ENCODE data around the gene SAP30. TPM values are rescaled to one million over a fixed set of nuclear protein-coding genes. Genes with fewer than 3 reads are reported as not detected.

SAP30 gene
- total and polyA plus RNA-seq, 2 of the 4 experiments (the other 2 are of a cell fraction) = 3.8 to 11.7 TPM

DNA sequence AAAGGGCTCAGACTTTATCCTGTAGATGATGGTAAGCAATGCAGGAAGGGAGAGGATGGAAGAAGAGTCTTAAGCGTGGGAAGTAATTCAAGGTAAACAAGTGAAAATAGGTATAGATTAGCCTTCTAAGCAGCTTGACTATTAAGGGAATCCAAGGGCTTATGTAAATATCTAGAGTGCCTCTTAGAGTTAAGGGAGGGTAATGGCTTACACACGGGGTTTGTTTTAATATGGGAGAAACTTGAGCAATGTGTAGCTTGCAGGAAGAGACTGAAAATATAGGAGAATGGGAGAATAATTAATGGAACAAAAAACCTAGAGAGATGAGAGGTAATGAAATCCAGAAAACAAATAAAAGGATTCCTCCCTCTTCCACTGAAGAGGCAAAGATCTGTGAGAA, 12.8 kb upstream of the SAP30 start:
- Histone ChIP-seq H3K23ac (ENCODE audit: low read depth, low read length) (no peak overlapping the region), H3K4me3 (ENCODE audit: insufficient read depth, low read depth, low read length) (no peak overlapping the region), H3K56ac (ENCODE audit: extremely low read depth, insufficient read depth, low read length) (no peak overlapping the region), H3K4me1 (ENCODE audit: control insufficient read depth, insufficient read depth, low read length) (no peaks in the 10 kb centered on the region), H2AK5ac (ENCODE audit: low read depth, low read length) (no peak overlapping the region), H2AK9ac (replicated peaks; ENCODE audit: low read depth, low read length, poor library complexity) (no peak overlapping the region), H2BK5ac (ENCODE audit: low read depth, low read length, poor library complexity, severe bottlenecking) (no peak overlapping the region), H4K5ac (ENCODE audit: low read depth, low read length) (no peak overlapping the region), H3K79me1 (ENCODE audit: low read depth in 1 of 2, low read length in 2 of 2) (no peaks in the 10 kb centered on the region), H3K9ac (ENCODE audit: low read depth, low read length) (no peak overlapping the region), H3K4me2 (ENCODE audit: low read depth, low read length) (no peak overlapping the region), H2BK15ac (ENCODE audit: low read depth, low read length) (no peak overlapping the region), H3K27ac (ENCODE audit: insufficient read depth, low read length) (no peak overlapping the region), H3K18ac (ENCODE audit: low read depth, low read length) (no peak overlapping the region), H3K27me3 (ENCODE audit: control insufficient read depth, insufficient read depth, low read length) (no peaks in the 10 kb centered on the region), H3K9me1 (ENCODE audit: insufficient read depth, low read length) (no peaks in the 10 kb centered on the region), H3K9me3 (ENCODE audit: control insufficient read depth, insufficient read depth, low read length) (no peaks in the 10 kb centered on the region; the same call in 1 of the 2 replicates), H4K8ac (ENCODE audit: low read depth in 2 of 2, low read length in 2 of 2) (no peak overlapping the region), H2BK120ac (ENCODE audit: low read depth, low read length) (no peak overlapping the region), H2BK20ac (ENCODE audit: low read depth, low read length) (no peak overlapping the region), H3K14ac (replicated peaks; ENCODE audit: low read depth, low read length) (no peak overlapping the region), H4K20me1 (ENCODE audit: insufficient read depth, low read length) (no peaks in the 10 kb centered on the region), H2AFZ (replicated peaks; ENCODE audit: low read length, poor library complexity) (no peak overlapping the region), H4K91ac (ENCODE audit: insufficient read depth, low read depth, low read length) (no peak overlapping the region), H3K36me3 (ENCODE audit: control insufficient read depth, insufficient read depth, low read length) (no peaks in the 10 kb centered on the region), H3K4ac (ENCODE audit: low read depth, low read length) (no peak overlapping the region)
- 100% methylated on average over 1 of the region's 2 CpGs; no CpG with 5 or more reads in 1 of the 2 experiments for WGBS, 2 experiments (ENCODE audit: extremely low coverage in 2 of 2, insufficient read length in 1 of 2)
- intact Hi-C loops (cut with micrococcal nuclease) = no loop called here
- ATAC-seq (ENCODE audit: low read depth) = no peak
- dilution Hi-C loops (cut with HindIII; ENCODE audit: low sequenced_read_pairs, unreplicated experiment) = no loop called here
- POLR2A ChIA-PET (ENCODE audit: unreplicated experiment) = no interaction called here
- CTCF ChIA-PET = interaction anchor here (1.0 kb wide), 1 partner anchor 10 kb away, joined by 3 read pairs; no protein-coding TSS in a partner anchor
- BruUV-seq (replicated peaks) = no TSS peak
- no peak for DNase-seq
- TF ChIP-seq, protein P1, sequence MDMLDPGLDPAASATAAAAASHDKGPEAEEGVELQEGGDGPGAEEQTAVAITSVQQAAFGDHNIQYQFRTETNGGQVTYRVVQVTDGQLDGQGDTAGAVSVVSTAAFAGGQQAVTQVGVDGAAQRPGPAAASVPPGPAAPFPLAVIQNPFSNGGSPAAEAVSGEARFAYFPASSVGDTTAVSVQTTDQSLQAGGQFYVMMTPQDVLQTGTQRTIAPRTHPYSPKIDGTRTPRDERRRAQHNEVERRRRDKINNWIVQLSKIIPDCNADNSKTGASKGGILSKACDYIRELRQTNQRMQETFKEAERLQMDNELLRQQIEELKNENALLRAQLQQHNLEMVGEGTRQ (IDR thresholded peaks at IDR 0.05; ENCODE audit: low read depth, low read length) = no peak
- TF ChIP-seq SMC3 (IDR thresholded peaks at IDR 0.05; ENCODE audit: low read depth, low read length) (no peak), FOS (IDR thresholded peaks at IDR 0.05; ENCODE audit: low read depth, low read length) (no peak), MXI1 (IDR thresholded peaks at IDR 0.05; ENCODE audit: borderline replicate concordance, low read depth, low read length) (no peak), NFE2L2 (IDR thresholded peaks at IDR 0.05; ENCODE audit: low read depth, low read length) (no peak), RCOR1 (IDR thresholded peaks at IDR 0.05; ENCODE audit: insufficient replicate concordance, low read length) (no peak), CEBPB (IDR thresholded peaks at IDR 0.05; ENCODE audit: low read depth, low read length) (no peak), BHLHE40 (IDR thresholded peaks at IDR 0.05; ENCODE audit: low read depth, low read length) (no peak), CHD1 (IDR thresholded peaks at IDR 0.05; ENCODE audit: low read depth, low read length) (no peak), MAFK (IDR thresholded peaks at IDR 0.05; ENCODE audit: low read depth, low read length) (no peak), RFX5 (IDR thresholded peaks at IDR 0.05; ENCODE audit: low read depth, low read length) (no peak), RAD21 (IDR thresholded peaks at IDR 0.05; ENCODE audit: low read length) (no peak), POLR2A (IDR thresholded peaks at IDR 0.05; ENCODE audit: low read depth, low read length) (no peak), MAZ (IDR thresholded peaks at IDR 0.05; ENCODE audit: borderline replicate concordance, low read depth, low read length) (no peak)
- TF ChIP-seq, protein P2, sequence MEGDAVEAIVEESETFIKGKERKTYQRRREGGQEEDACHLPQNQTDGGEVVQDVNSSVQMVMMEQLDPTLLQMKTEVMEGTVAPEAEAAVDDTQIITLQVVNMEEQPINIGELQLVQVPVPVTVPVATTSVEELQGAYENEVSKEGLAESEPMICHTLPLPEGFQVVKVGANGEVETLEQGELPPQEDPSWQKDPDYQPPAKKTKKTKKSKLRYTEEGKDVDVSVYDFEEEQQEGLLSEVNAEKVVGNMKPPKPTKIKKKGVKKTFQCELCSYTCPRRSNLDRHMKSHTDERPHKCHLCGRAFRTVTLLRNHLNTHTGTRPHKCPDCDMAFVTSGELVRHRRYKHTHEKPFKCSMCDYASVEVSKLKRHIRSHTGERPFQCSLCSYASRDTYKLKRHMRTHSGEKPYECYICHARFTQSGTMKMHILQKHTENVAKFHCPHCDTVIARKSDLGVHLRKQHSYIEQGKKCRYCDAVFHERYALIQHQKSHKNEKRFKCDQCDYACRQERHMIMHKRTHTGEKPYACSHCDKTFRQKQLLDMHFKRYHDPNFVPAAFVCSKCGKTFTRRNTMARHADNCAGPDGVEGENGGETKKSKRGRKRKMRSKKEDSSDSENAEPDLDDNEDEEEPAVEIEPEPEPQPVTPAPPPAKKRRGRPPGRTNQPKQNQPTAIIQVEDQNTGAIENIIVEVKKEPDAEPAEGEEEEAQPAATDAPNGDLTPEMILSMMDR (conservative IDR thresholded peaks at IDR 0.05; ENCODE audit: low read depth, low read length) = no peak
- TF ChIP-seq, protein P3, sequence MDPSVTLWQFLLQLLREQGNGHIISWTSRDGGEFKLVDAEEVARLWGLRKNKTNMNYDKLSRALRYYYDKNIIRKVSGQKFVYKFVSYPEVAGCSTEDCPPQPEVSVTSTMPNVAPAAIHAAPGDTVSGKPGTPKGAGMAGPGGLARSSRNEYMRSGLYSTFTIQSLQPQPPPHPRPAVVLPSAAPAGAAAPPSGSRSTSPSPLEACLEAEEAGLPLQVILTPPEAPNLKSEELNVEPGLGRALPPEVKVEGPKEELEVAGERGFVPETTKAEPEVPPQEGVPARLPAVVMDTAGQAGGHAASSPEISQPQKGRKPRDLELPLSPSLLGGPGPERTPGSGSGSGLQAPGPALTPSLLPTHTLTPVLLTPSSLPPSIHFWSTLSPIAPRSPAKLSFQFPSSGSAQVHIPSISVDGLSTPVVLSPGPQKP (IDR thresholded peaks at IDR 0.05; ENCODE audit: borderline replicate concordance, low read depth, low read length) = no peak
- in situ Hi-C loops (cut with MboI; ENCODE audit: low sequenced_read_pairs) = no loop called here
